ENCODE data around the gene TRIOBP.

TRIOBP gene

GRCh38 chr22:37742376-37743171 lies 45.7 kb downstream of the TRIOBP start:
- H3K4me3 ChIP-seq (ENCODE audit: low read length) = no peak overlapping the region
- no peak for TF ChIP-seq CTCF (IDR thresholded peaks at IDR 0.05; ENCODE audit: insufficient read depth, low read depth, low read length, missing control alignments)

GRCh38 chr22:37744589-37744988 lies 47.7 kb downstream of the TRIOBP start:
- DNase-seq (ENCODE audit: low read depth) = no peak
- H3K4me3 ChIP-seq (ENCODE audit: low read length) = no peak overlapping the region
- no peak for TF ChIP-seq CTCF (IDR thresholded peaks at IDR 0.05; ENCODE audit: insufficient read depth, low read depth, low read length, missing control alignments)

More at GRCh38 chr22:37742376-37743171, 45.7 kb downstream of the TRIOBP start:
- peak; percentile 92 for DNase-seq (ENCODE audit: low read depth)

GRCh38 chr22:37745548-37746365 lies 48.9 kb downstream of the TRIOBP start:
- H3K4me3 ChIP-seq (ENCODE audit: low read length) = peak overlapping the region; percentile 81
- DNase-seq (ENCODE audit: low read depth) = peak; percentile 91
- TF ChIP-seq CTCF (IDR thresholded peaks at IDR 0.05; ENCODE audit: insufficient read depth, low read depth, low read length, missing control alignments) = no peak

GRCh38 chr22:37746366-37747079 lies 49.7 kb downstream of the TRIOBP start:
- peak overlapping the region; percentile 81 for H3K4me3 ChIP-seq (ENCODE audit: low read length)
- DNase-seq (ENCODE audit: low read depth) = no peak
- no peak for TF ChIP-seq CTCF (IDR thresholded peaks at IDR 0.05; ENCODE audit: insufficient read depth, low read depth, low read length, missing control alignments)

GRCh38 chr22:37747080-37747714 lies 50.3 kb downstream of the TRIOBP start:
- H3K4me3 ChIP-seq (ENCODE audit: low read length) = peak overlapping the region; percentile 81
- TF ChIP-seq CTCF (IDR thresholded peaks at IDR 0.05; ENCODE audit: insufficient read depth, low read depth, low read length, missing control alignments) = no peak
- DNase-seq (ENCODE audit: low read depth) = peak; percentile 39

- peak overlapping the region; percentile 81 for H3K4me3 ChIP-seq (ENCODE audit: low read length)
- DNase-seq (ENCODE audit: low read depth) = no peak
- TF ChIP-seq CTCF (IDR thresholded peaks at IDR 0.05; ENCODE audit: insufficient read depth, low read depth, low read length, missing control alignments) = no peak
Measured at GRCh38 chr22:37747715-37748100, 50.9 kb downstream of the TRIOBP start.

Measured in epithelial cell of esophagus (primary cell).